ENCODE data around the gene MYPN.

GRCh38 chr10:68231106-68231816 is 122.0 kb downstream of the MYPN start:
- TF ChIP-seq POLR2AphosphoS5 (IDR thresholded peaks at IDR 0.05; ENCODE audit: low read depth, low read length) (no peak), POLR2A (IDR thresholded peaks at IDR 0.05; ENCODE audit: low read depth, low read length) (no peak), SPI1 (IDR thresholded peaks at IDR 0.05; ENCODE audit: low read depth, low read length) (no peak), TAF1 (IDR thresholded peaks at IDR 0.05; ENCODE audit: low read depth, low read length) (no peak)

Data from GM12891 (cell line).